Trophoblast cell (in vitro differentiated cells and primary cell): Measurements from ENCODE around the gene A1CF.

Experiments used
- DNase-seq, 2 donors: peaks; one replicate each; pipeline ENCODE4 v3.0.0-alpha.2; 2016
- H2AFZ ChIP-seq: 2 replicates; pipeline ENCODE4 v1.6.1; 2013; ENCODE audit warnings: low read length, moderate library complexity, mild to moderate bottlenecking; ENCODE audit not compliant: insufficient read depth, poor library complexity
- H2AK5ac ChIP-seq: 2 replicates; pipeline ENCODE4 v1.6.1; 2013; ENCODE audit warnings: mild to moderate bottlenecking, low read length
- H2BK120ac ChIP-seq: 2 replicates; pipeline ENCODE4 v1.6.1; 2013; ENCODE audit warnings: low read length, mild to moderate bottlenecking, moderate library complexity; ENCODE audit not compliant: insufficient read depth, poor library complexity
- H2BK12ac ChIP-seq: 2 replicates; pipeline ENCODE4 v1.6.1; 2013; ENCODE audit warnings: mild to moderate bottlenecking, low read length, moderate library complexity
- H2BK5ac ChIP-seq: 2 replicates; pipeline ENCODE4 v1.6.1; 2013; ENCODE audit warnings: low read length, low read depth, moderate library complexity, mild to moderate bottlenecking; ENCODE audit not compliant: poor library complexity
- H3K14ac ChIP-seq: 2 replicates; pipeline ENCODE4 v1.6.1; 2013; ENCODE audit warnings: mild to moderate bottlenecking, low read length
- H3K18ac ChIP-seq: 2 replicates; pipeline ENCODE4 v1.6.1; 2013; ENCODE audit warnings: mild to moderate bottlenecking, low read length
- H3K23ac ChIP-seq: 2 replicates; pipeline ENCODE4 v1.6.1; 2013; ENCODE audit warnings: low read length
- H3K27ac ChIP-seq: 2 replicates; pipeline ENCODE4 v1.5.1; 2013; ENCODE audit warnings: low read depth, mild to moderate bottlenecking, inconsistent platforms, low read length, moderate library complexity
- H3K27me3 ChIP-seq: 2 replicates; pipeline ENCODE4 v1.6.1; 2013; ENCODE audit warnings: inconsistent platforms, mild to moderate bottlenecking, low read length, moderate library complexity; ENCODE audit not compliant: insufficient read depth
- H3K36me3 ChIP-seq, 2 experiments: 1 replicate in 1 of 2; 2 replicates in 1 of 2; pipeline ENCODE4 v1.6.1; 2013; ENCODE audit warnings: low read length in 2 of 2, mild to moderate bottlenecking in 2 of 2, moderate library complexity in 1 of 2; ENCODE audit not compliant: insufficient read depth in 2 of 2, control insufficient read depth in 1 of 2
- H3K4ac ChIP-seq: 2 replicates; pipeline ENCODE4 v1.6.1; 2013; ENCODE audit warnings: low read depth, mild to moderate bottlenecking, low read length, moderate library complexity
- H3K4me1 ChIP-seq, 2 experiments: 1 replicate in 1 of 2; 2 replicates in 1 of 2; pipeline ENCODE4 v1.6.1; 2013; ENCODE audit warnings: low read length in 2 of 2, mild to moderate bottlenecking in 2 of 2, moderate library complexity in 1 of 2; ENCODE audit not compliant: insufficient read depth in 2 of 2, control insufficient read depth in 1 of 2
- H3K4me2 ChIP-seq: 2 replicates; pipeline ENCODE4 v1.6.1; 2013; ENCODE audit warnings: inconsistent platforms, mild to moderate bottlenecking, low read length, moderate library complexity
- H3K4me3 ChIP-seq: 2 replicates; pipeline ENCODE4 v1.5.1; 2013; ENCODE audit warnings: mild to moderate bottlenecking, low read depth, low read length, inconsistent platforms
- H3K79me1 ChIP-seq: one replicate; pipeline ENCODE4 v1.6.1; 2013; ENCODE audit warnings: low read length
- H3K79me2 ChIP-seq: 2 replicates; pipeline ENCODE4 v1.6.1; 2013; ENCODE audit warnings: low read length, mild to moderate bottlenecking; ENCODE audit not compliant: control insufficient read depth, insufficient read depth, poor library complexity
- H3K9ac ChIP-seq: 2 replicates; pipeline ENCODE4 v1.6.1; 2013; ENCODE audit warnings: mild to moderate bottlenecking, low read length
- H3K9me3 ChIP-seq: 2 replicates; pipeline ENCODE4 v1.6.1; 2013; ENCODE audit warnings: low read depth, mild to moderate bottlenecking, control low read depth, inconsistent platforms, low read length; ENCODE audit not compliant: insufficient read depth
- H4K12ac ChIP-seq: 2 replicates; pipeline ENCODE4 v1.6.1; 2013; ENCODE audit warnings: low read depth, mild to moderate bottlenecking, low read length, moderate library complexity
- H4K8ac ChIP-seq: 2 replicates; pipeline ENCODE4 v1.6.1; 2013; ENCODE audit warnings: low read depth, mild to moderate bottlenecking, low read length, moderate library complexity
- H4K91ac ChIP-seq: one replicate; pipeline ENCODE4 v1.6.1; 2013; ENCODE audit warnings: low read depth, mild to moderate bottlenecking, low read length, moderate library complexity
- WGBS: extraction: QIAGEN DNeasy Blood & Tissue Kit; methylation state at CpG from one replicate; pipeline ENCODE4 v1.1.7; 2013; ENCODE audit warnings: missing lambda C conversion rate; ENCODE audit not compliant: insufficient read length, insufficient coverage; ENCODE audit errors: extremely low coverage; 5-methylcytosine and 5-hydroxymethylcytosine counted together

The A1CF gene

GRCh38 chr10:50846753-50847152, 38.7 kb downstream of the A1CF start:
- Histone ChIP-seq H3K4me3 (no peak overlapping the region), H2BK5ac (no peak overlapping the region), H3K23ac (no peak overlapping the region), H3K4me1 (no peaks in the 10 kb centered on the region), H2AFZ (no peak overlapping the region), H3K27ac (no peak overlapping the region), H3K4ac (no peak overlapping the region), H4K91ac (no peak overlapping the region), H2BK12ac (no peak overlapping the region), H3K36me3 (no peaks in the 10 kb centered on the region), H4K12ac (no peak overlapping the region), H3K9me3 (no peaks in the 10 kb centered on the region), H3K79me2 (no peaks in the 10 kb centered on the region), H4K8ac (no peak overlapping the region), H3K9ac (no peak overlapping the region), H3K14ac (no peak overlapping the region), H2AK5ac (no peak overlapping the region), H3K4me2 (no peak overlapping the region), H2BK120ac (no peak overlapping the region), H3K18ac (no peak overlapping the region), H3K79me1 (no peaks in the 10 kb centered on the region), H3K27me3 (no peaks in the 10 kb centered on the region)
- no peak for DNase-seq
- no CpG with 5 or more reads among the region's 1 CpG for WGBS

GRCh38 chr10:50837095-50837494, 48.3 kb downstream of the A1CF start:
- Histone ChIP-seq H3K79me1 (no peaks in the 10 kb centered on the region), H2BK120ac (no peak overlapping the region), H2BK12ac (no peak overlapping the region), H3K14ac (no peak overlapping the region), H2AFZ (no peak overlapping the region), H3K4me3 (no peak overlapping the region), H4K91ac (no peak overlapping the region), H3K4ac (no peak overlapping the region), H4K8ac (no peak overlapping the region), H3K9me3 (no peaks in the 10 kb centered on the region), H3K18ac (no peak overlapping the region), H2BK5ac (no peak overlapping the region), H2AK5ac (no peak overlapping the region), H3K36me3 (no peaks in the 10 kb centered on the region), H3K4me2 (no peak overlapping the region), H4K12ac (no peak overlapping the region), H3K79me2 (no peaks in the 10 kb centered on the region), H3K27ac (no peak overlapping the region), H3K23ac (no peak overlapping the region), H3K27me3 (no peaks in the 10 kb centered on the region), H3K9ac (no peak overlapping the region), H3K4me1 (no peaks in the 10 kb centered on the region)
- WGBS = no CpG with 5 or more reads among the region's 1 CpG
- no peak for DNase-seq

GRCh38 chr10:50832171-50832751, 53.2 kb downstream of the A1CF start:
- no peak overlapping the region for H3K14ac ChIP-seq
- H3K23ac ChIP-seq = no peak overlapping the region
- no peak overlapping the region for H4K12ac ChIP-seq
- no peak overlapping the region for H4K8ac ChIP-seq
- H2BK12ac ChIP-seq = no peak overlapping the region
- no peak overlapping the region for H4K91ac ChIP-seq
- H3K4me3 ChIP-seq = no peak overlapping the region
- H3K4me2 ChIP-seq = no peak overlapping the region
- no peak for DNase-seq
- no peak overlapping the region for H3K4ac ChIP-seq
- no peak overlapping the region for H2BK5ac ChIP-seq
- H2AK5ac ChIP-seq = no peak overlapping the region
- H3K18ac ChIP-seq = no peak overlapping the region
- no peak overlapping the region for H3K9ac ChIP-seq
- no CpG with 5 or more reads among the region's 3 CpGs for WGBS
- H2BK120ac ChIP-seq = no peak overlapping the region
- no peaks in the 10 kb centered on the region for H3K79me1 ChIP-seq
- no peaks in the 10 kb centered on the region for H3K27me3 ChIP-seq
- H3K79me2 ChIP-seq = no peaks in the 10 kb centered on the region
- no peaks in the 10 kb centered on the region for H3K36me3 ChIP-seq
- no peak overlapping the region for H3K27ac ChIP-seq
- H3K4me1 ChIP-seq = no peaks in the 10 kb centered on the region
- H3K9me3 ChIP-seq = no peaks in the 10 kb centered on the region
- H2AFZ ChIP-seq = no peak overlapping the region

GRCh38 chr10:50830066-50830465, 55.4 kb downstream of the A1CF start:
- H3K36me3 ChIP-seq = no peaks in the 10 kb centered on the region
- H3K9ac ChIP-seq = no peak overlapping the region
- no peaks in the 10 kb centered on the region for H3K79me1 ChIP-seq
- no peak overlapping the region for H2AK5ac ChIP-seq
- H4K91ac ChIP-seq = no peak overlapping the region
- no peak overlapping the region for H2AFZ ChIP-seq
- no peak overlapping the region for H4K8ac ChIP-seq
- no CpG with 5 or more reads among the region's 1 CpG for WGBS
- no peaks in the 10 kb centered on the region for H3K9me3 ChIP-seq
- no peak overlapping the region for H3K27ac ChIP-seq
- no peak overlapping the region for H2BK12ac ChIP-seq
- H4K12ac ChIP-seq = no peak overlapping the region
- no peaks in the 10 kb centered on the region for H3K27me3 ChIP-seq
- no peak overlapping the region for H3K4me2 ChIP-seq
- H3K79me2 ChIP-seq = no peaks in the 10 kb centered on the region
- DNase-seq = no peak
- H2BK120ac ChIP-seq = no peak overlapping the region
- no peak overlapping the region for H3K14ac ChIP-seq
- no peaks in the 10 kb centered on the region for H3K4me1 ChIP-seq
- H3K4me3 ChIP-seq = no peak overlapping the region
- H3K4ac ChIP-seq = no peak overlapping the region
- H2BK5ac ChIP-seq = no peak overlapping the region
- no peak overlapping the region for H3K23ac ChIP-seq
- H3K18ac ChIP-seq = no peak overlapping the region
